Measurements from ENCODE around the gene ZBTB40. TPM values are rescaled to one million over a fixed set of nuclear protein-coding genes. Genes with fewer than 3 reads are reported as not detected.

ZBTB40 gene
- total RNA-seq, 2 experiments from 2014 or later: 17.2 to 19.0 TPM

GRCh38 chr1:22465015-22465565, 13.4 kb downstream of the ZBTB40 start:
- Mint-ChIP-seq H3K4me1 (peaks cover 9% of the 10 kb centered on the region), H3K36me3 (peaks cover 5% of the 10 kb centered on the region), H3K9me3 (ENCODE audit: low read depth) (no peaks in the 10 kb centered on the region), H3K27me3 (no peaks in the 10 kb centered on the region), H3K4me3 (no peak overlapping the region), H3K27ac (no peak overlapping the region)
- ATAC-seq (no peak), DNase-seq (no peak)
- CTCF ChIA-PET: no interaction called here

- DNase-seq: no peak
- peaks cover 9% of the 10 kb centered on the region for H3K4me1 Mint-ChIP-seq
- no peak for ATAC-seq
- H3K36me3 Mint-ChIP-seq: peaks cover 5% of the 10 kb centered on the region
- no peaks in the 10 kb centered on the region for H3K27me3 Mint-ChIP-seq
- no peaks in the 10 kb centered on the region for H3K9me3 Mint-ChIP-seq (ENCODE audit: low read depth)
- H3K27ac Mint-ChIP-seq: no peak overlapping the region
- no peak overlapping the region for H3K4me3 Mint-ChIP-seq
- CTCF ChIA-PET: no interaction called here
These were observed 14.0 kb downstream of the ZBTB40 start for GRCh38 chr1:22465671-22466070.

GRCh38 chr1:22470227-22470626, 18.6 kb downstream of the ZBTB40 start:
- H3K27me3 Mint-ChIP-seq: no peaks in the 10 kb centered on the region
- DNase-seq (no peak), ATAC-seq (no peak)
- H3K27ac Mint-ChIP-seq: no peak overlapping the region
- H3K4me3 Mint-ChIP-seq: no peak overlapping the region
- peaks cover 3% of the 10 kb centered on the region for H3K36me3 Mint-ChIP-seq
- H3K9me3 Mint-ChIP-seq (ENCODE audit: low read depth): no peaks in the 10 kb centered on the region
- CTCF ChIA-PET: no interaction called here
- no peaks in the 10 kb centered on the region for H3K4me1 Mint-ChIP-seq

- no peaks in the 10 kb centered on the region for H3K4me1 Mint-ChIP-seq
- DNase-seq (no peak), ATAC-seq (no peak)
- no peaks in the 10 kb centered on the region for H3K9me3 Mint-ChIP-seq (ENCODE audit: low read depth)
- H3K4me3 Mint-ChIP-seq: no peak overlapping the region
- H3K27me3 Mint-ChIP-seq: no peaks in the 10 kb centered on the region
- CTCF ChIA-PET: no interaction called here
- no peaks in the 10 kb centered on the region for H3K36me3 Mint-ChIP-seq
- H3K27ac Mint-ChIP-seq: no peak overlapping the region
These were observed 19.4 kb downstream of the ZBTB40 start for GRCh38 chr1:22471078-22471477.

- no peak for DNase-seq
- H3K27ac Mint-ChIP-seq: no peak overlapping the region
- CTCF ChIA-PET: no interaction called here
These were observed 20.0 kb downstream of the ZBTB40 start for GRCh38 chr1:22471610-22472009.

GRCh38 chr1:22472596-22472995, 20.9 kb downstream of the ZBTB40 start:
- Mint-ChIP-seq H3K36me3 (no peaks in the 10 kb centered on the region), H3K27ac (no peak overlapping the region), H3K9me3 (ENCODE audit: low read depth) (no peaks in the 10 kb centered on the region), H3K4me3 (no peak overlapping the region), H3K27me3 (no peaks in the 10 kb centered on the region), H3K4me1 (no peaks in the 10 kb centered on the region)
- CTCF ChIA-PET: no interaction called here
- DNase-seq: no peak
- no peak for ATAC-seq

More at GRCh38 chr1:22471610-22472009, 20.0 kb downstream of the ZBTB40 start:
- no peak for ATAC-seq
- Mint-ChIP-seq H3K27me3 (no peaks in the 10 kb centered on the region), H3K36me3 (no peaks in the 10 kb centered on the region), H3K9me3 (ENCODE audit: low read depth) (no peaks in the 10 kb centered on the region), H3K4me1 (no peaks in the 10 kb centered on the region), H3K4me3 (no peak overlapping the region)

GRCh38 chr1:22473952-22474351, 22.3 kb downstream of the ZBTB40 start:
- Mint-ChIP-seq H3K36me3 (peaks cover 3% of the 10 kb centered on the region), H3K9me3 (ENCODE audit: low read depth) (no peaks in the 10 kb centered on the region), H3K27ac (no peak overlapping the region), H3K4me1 (no peaks in the 10 kb centered on the region), H3K27me3 (no peaks in the 10 kb centered on the region), H3K4me3 (no peak overlapping the region)
- DNase-seq (no peak), ATAC-seq (no peak)
- CTCF ChIA-PET: no interaction called here

- Mint-ChIP-seq H3K27ac (no peak overlapping the region), H3K9me3 (ENCODE audit: low read depth) (no peaks in the 10 kb centered on the region), H3K4me3 (no peak overlapping the region), H3K27me3 (no peaks in the 10 kb centered on the region), H3K4me1 (no peaks in the 10 kb centered on the region), H3K36me3 (peaks cover 9% of the 10 kb centered on the region)
- no peak for ATAC-seq
- DNase-seq: no peak
- CTCF ChIA-PET: no interaction called here
These were observed 24.9 kb downstream of the ZBTB40 start for GRCh38 chr1:22476566-22476965.

- no peaks in the 10 kb centered on the region for H3K27me3 Mint-ChIP-seq
- no peak overlapping the region for H3K27ac Mint-ChIP-seq
- CTCF ChIA-PET: no interaction called here
- peaks cover 13% of the 10 kb centered on the region for H3K4me1 Mint-ChIP-seq
- ATAC-seq (no peak), DNase-seq (no peak)
- peaks cover 30% of the 10 kb centered on the region for H3K36me3 Mint-ChIP-seq
- H3K9me3 Mint-ChIP-seq (ENCODE audit: low read depth): peaks cover 14% of the 10 kb centered on the region
- H3K4me3 Mint-ChIP-seq: no peak overlapping the region
These were observed 31.5 kb downstream of the ZBTB40 start for GRCh38 chr1:22483121-22483520.

GRCh38 chr1:22484706-22485345, 33.2 kb downstream of the ZBTB40 start:
- Mint-ChIP-seq H3K9me3 (ENCODE audit: low read depth) (peaks cover 14% of the 10 kb centered on the region), H3K36me3 (peaks cover 27% of the 10 kb centered on the region), H3K4me3 (no peak overlapping the region), H3K27me3 (no peaks in the 10 kb centered on the region), H3K27ac (no peak overlapping the region), H3K4me1 (peaks cover 13% of the 10 kb centered on the region)
- no peak for DNase-seq
- CTCF ChIA-PET: no interaction called here
- no peak for ATAC-seq

- H3K27ac Mint-ChIP-seq: no peak overlapping the region
- ATAC-seq (no peak), DNase-seq (no peak)
- no peak overlapping the region for H3K4me3 Mint-ChIP-seq
- peaks cover 13% of the 10 kb centered on the region for H3K4me1 Mint-ChIP-seq
- H3K9me3 Mint-ChIP-seq (ENCODE audit: low read depth): peaks cover 14% of the 10 kb centered on the region
- no peaks in the 10 kb centered on the region for H3K27me3 Mint-ChIP-seq
- CTCF ChIA-PET: no interaction called here
- H3K36me3 Mint-ChIP-seq: peaks cover 27% of the 10 kb centered on the region
These were observed 33.8 kb downstream of the ZBTB40 start for GRCh38 chr1:22485431-22485830.

- H3K4me3 Mint-ChIP-seq: no peak overlapping the region
- no peak overlapping the region for H3K27ac Mint-ChIP-seq
- DNase-seq (no peak), ATAC-seq (no peak)
- peaks cover 14% of the 10 kb centered on the region for H3K9me3 Mint-ChIP-seq (ENCODE audit: low read depth)
- no peaks in the 10 kb centered on the region for H3K27me3 Mint-ChIP-seq
- CTCF ChIA-PET: no interaction called here
- H3K4me1 Mint-ChIP-seq: peaks cover 13% of the 10 kb centered on the region
- H3K36me3 Mint-ChIP-seq: peaks cover 22% of the 10 kb centered on the region
These were observed 36.1 kb downstream of the ZBTB40 start for GRCh38 chr1:22487781-22488180.

- CTCF ChIA-PET: no interaction called here
These were observed 36.7 kb downstream of the ZBTB40 start for GRCh38 chr1:22488319-22488718.

GRCh38 chr1:22489278-22489677, 37.6 kb downstream of the ZBTB40 start:
- Mint-ChIP-seq H3K9me3 (ENCODE audit: low read depth) (peaks cover 8% of the 10 kb centered on the region), H3K36me3 (peaks cover 17% of the 10 kb centered on the region), H3K4me3 (no peak overlapping the region), H3K27ac (no peak overlapping the region), H3K4me1 (peaks cover 13% of the 10 kb centered on the region), H3K27me3 (no peaks in the 10 kb centered on the region)
- ATAC-seq (no peak), DNase-seq (no peak)
- CTCF ChIA-PET: no interaction called here

More at GRCh38 chr1:22488319-22488718, 36.7 kb downstream of the ZBTB40 start:
- Mint-ChIP-seq H3K9me3 (ENCODE audit: low read depth) (peaks cover 13% of the 10 kb centered on the region), H3K4me3 (no peak overlapping the region), H3K4me1 (peaks cover 13% of the 10 kb centered on the region), H3K27ac (no peak overlapping the region), H3K27me3 (no peaks in the 10 kb centered on the region), H3K36me3 (peaks cover 20% of the 10 kb centered on the region)
- no peak for ATAC-seq
- DNase-seq: no peak
